Suprapubic skin (tissue), 4 donors: ENCODE results near the gene TRAPPC10.
"Not testable (repeated sequence)": the region's sequence is repeated elsewhere in the genome, so short reads cannot be mapped to it uniquely, and the experiment has no call there.

ENCODE experiments used
- POLR2A ChIP-seq, 2 donors: fragments of 450-650 bp; IDR thresholded peaks; one replicate each; pipeline ENCODE4 v1.6.1; 2017; ENCODE audit warnings: antibody characterized with exemption in 2 of 2, mild to moderate bottlenecking in 2 of 2, moderate library complexity in 2 of 2
- POLR2AphosphoS5 ChIP-seq, 3 donors: sonication (generic); formaldehyde crosslinking; IDR thresholded peaks; one replicate each; pipeline ENCODE4 v1.6.1; 2017; ENCODE audit warnings: antibody characterized with exemption in 3 of 3

GRCh38 chr21:44140552-44140932 lies 128.4 kb downstream of the TRAPPC10 start:
- TF ChIP-seq POLR2AphosphoS5, POLR2A (IDR thresholded peaks at IDR 0.05): not testable (repeated sequence)
